GOT3 (cell line): ENCODE results near the gene ARHGAP21.

Experiments
- DNase-seq: peaks from one replicate; lab custom pipeline; 2025; ENCODE audit warnings: mixed read lengths; lab: John Stamatoyannopoulos, UW

Gene ARHGAP21

GRCh38 chr10:24722676-24723385, 856 bp downstream of the ARHGAP21 start:
- no peak for DNase-seq

- DNase-seq, result no peak
Observed at GRCh38 chr10:24722131-24722675, 1.5 kb downstream of the ARHGAP21 start.

- DNase-seq, result no peak
Observed at GRCh38 chr10:24721229-24722106, 2.2 kb downstream of the ARHGAP21 start.

- no peak for DNase-seq
Observed at GRCh38 chr10:24720096-24720495, 3.6 kb downstream of the ARHGAP21 start.

- DNase-seq, result no peak
Observed at GRCh38 chr10:24718031-24718855, 5.4 kb downstream of the ARHGAP21 start.

- no peak for DNase-seq
Observed at GRCh38 chr10:24716295-24716694, 7.4 kb downstream of the ARHGAP21 start.

- no peak for DNase-seq
Observed at GRCh38 chr10:24715246-24715769, 8.4 kb downstream of the ARHGAP21 start.

GRCh38 chr10:24713086-24713485, 10.6 kb downstream of the ARHGAP21 start:
- DNase-seq, result no peak

GRCh38 chr10:24711465-24711864, 12.2 kb downstream of the ARHGAP21 start:
- DNase-seq, result no peak

GRCh38 chr10:24708081-24708480, 15.6 kb downstream of the ARHGAP21 start:
- DNase-seq, result no peak

- no peak for DNase-seq
Observed at GRCh38 chr10:24707445-24707844, 16.2 kb downstream of the ARHGAP21 start.

GRCh38 chr10:24706479-24707118, 17.1 kb downstream of the ARHGAP21 start:
- DNase-seq, result no peak

GRCh38 chr10:24703700-24704099, 20.0 kb downstream of the ARHGAP21 start:
- no peak for DNase-seq

- no peak for DNase-seq
Observed at GRCh38 chr10:24701447-24701846, 22.2 kb downstream of the ARHGAP21 start.

GRCh38 chr10:24700948-24701347, 22.7 kb downstream of the ARHGAP21 start:
- DNase-seq, result no peak

GRCh38 chr10:24698270-24698669, 25.4 kb downstream of the ARHGAP21 start:
- DNase-seq, result no peak

GRCh38 chr10:24697080-24697479, 26.6 kb downstream of the ARHGAP21 start:
- no peak for DNase-seq

GRCh38 chr10:24695452-24695851, 28.2 kb downstream of the ARHGAP21 start:
- DNase-seq, result no peak

- DNase-seq, result no peak
Observed at GRCh38 chr10:24694086-24694485, 29.6 kb downstream of the ARHGAP21 start.

- no peak for DNase-seq
Observed at GRCh38 chr10:24690961-24691512, 32.6 kb downstream of the ARHGAP21 start.

GRCh38 chr10:24685958-24686540, 37.6 kb downstream of the ARHGAP21 start:
- no peak for DNase-seq
